Measurements from ENCODE around the gene ZFYVE9. TPM values are rescaled to one million over a fixed set of nuclear protein-coding genes. Genes with fewer than 3 reads are reported as not detected.

ZFYVE9 gene
- total and polyA plus RNA-seq, 2 of the 8 experiments (the other 6 are each of a cell fraction or from before 2014, with no cell fraction given): 5.8 to 26.5 TPM

- TF ChIP-seq CBX8 (IDR thresholded peaks at IDR 0.05; ENCODE audit: borderline replicate concordance, low read depth, low read length) (no peak), TAF7 (optimal IDR thresholded peaks at IDR 0.05; ENCODE audit: borderline replicate concordance, low read depth, low read length) (no peak), MAX (IDR thresholded peaks at IDR 0.05) (peak; percentile 90), TBP (IDR thresholded peaks at IDR 0.05; ENCODE audit: low read depth, low read length) (peak; percentile 44; the same call in 1 of the 2 replicates)
These were observed 224.0 kb downstream of the ZFYVE9 start, which contains the start of gene CC2D1B (continued) for GRCh38 chr1:52365746-52366516.

Measured in H1 (cell line).